IPS-15b (cell line): ENCODE results near the gene S100PBP.
"Not testable (repeated sequence)": the region's sequence is repeated elsewhere in the genome, so short reads cannot be mapped to it uniquely, and the experiment has no call there.

Experiments used
- H3K27me3 ChIP-seq: one replicate; pipeline ENCODE4 v1.6.1; 2013; ENCODE audit warnings: low read length; ENCODE audit not compliant: control insufficient read depth, insufficient read depth
- H3K36me3 ChIP-seq: one replicate; pipeline ENCODE4 v1.6.1; 2013; ENCODE audit warnings: low read length; ENCODE audit not compliant: control insufficient read depth, insufficient read depth
- H3K4me1 ChIP-seq: one replicate; pipeline ENCODE4 v1.6.1; 2013; ENCODE audit warnings: mild to moderate bottlenecking, low read length; ENCODE audit not compliant: control insufficient read depth, insufficient read depth
- H3K4me3 ChIP-seq: one replicate; pipeline ENCODE4 v1.5.1; 2013; ENCODE audit warnings: low read depth, low read length
- H3K9ac ChIP-seq: one replicate; pipeline ENCODE4 v1.6.1; 2013; ENCODE audit warnings: low read depth, mild to moderate bottlenecking, low read length
- H3K9me3 ChIP-seq: one replicate; pipeline ENCODE4 v1.6.1; 2013; ENCODE audit warnings: mild to moderate bottlenecking, low read length; ENCODE audit not compliant: control insufficient read depth, insufficient read depth

S100PBP gene

DNA sequence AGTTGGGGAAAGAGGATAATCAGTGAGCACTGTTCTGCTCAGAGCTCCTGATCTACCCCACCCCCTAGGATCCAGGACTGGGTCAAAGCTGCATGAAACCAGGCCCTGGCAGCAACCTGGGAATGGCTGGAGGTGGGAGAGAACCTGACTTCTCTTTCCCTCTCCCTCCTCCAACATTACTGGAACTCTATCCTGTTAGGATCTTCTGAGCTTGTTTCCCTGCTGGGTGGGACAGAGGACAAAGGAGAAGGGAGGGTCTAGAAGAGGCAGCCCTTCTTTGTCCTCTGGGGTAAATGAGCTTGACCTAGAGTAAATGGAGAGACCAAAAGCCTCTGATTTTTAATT is 43.0 kb upstream of the S100PBP start:
- no peaks in the 10 kb centered on the region for H3K9me3 ChIP-seq
- H3K27me3 ChIP-seq: no peaks in the 10 kb centered on the region
- peaks cover 53% of the 10 kb centered on the region for H3K36me3 ChIP-seq
- H3K4me3 ChIP-seq: no peak overlapping the region
- no peak overlapping the region for H3K9ac ChIP-seq
- H3K4me1 ChIP-seq: peaks cover 5% of the 10 kb centered on the region

DNA sequence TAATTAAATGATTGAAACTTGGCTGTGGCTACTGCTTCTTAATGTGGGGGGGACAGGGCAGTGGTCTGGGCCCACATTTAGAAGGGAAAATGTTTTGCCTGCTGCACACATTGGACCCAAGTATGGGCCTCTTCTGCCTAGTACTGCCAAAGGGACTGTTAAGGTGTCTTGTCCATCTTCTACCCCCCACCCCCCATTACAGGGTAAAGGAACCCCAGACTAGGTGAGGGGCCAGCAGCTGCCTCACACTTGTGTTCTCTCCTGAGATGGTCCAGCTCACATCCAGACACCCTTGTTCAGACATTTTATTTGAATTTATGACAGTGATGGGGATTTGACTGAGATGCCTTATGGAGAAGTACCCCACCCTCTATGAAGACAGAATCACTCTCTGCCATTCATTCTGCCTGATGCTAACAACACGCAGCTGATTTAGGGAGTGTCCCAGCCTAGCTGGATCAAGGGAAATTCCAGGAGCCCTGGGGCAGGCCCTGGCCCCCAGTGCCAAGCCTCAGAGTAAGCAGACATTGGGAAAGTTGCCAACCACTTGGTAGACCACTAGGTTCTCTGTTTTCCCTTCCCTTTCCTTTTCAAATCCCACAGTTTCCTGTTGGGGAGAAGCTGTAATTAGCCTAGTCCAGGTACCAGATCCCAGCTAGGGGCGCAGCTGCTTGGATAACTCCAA is 42.4 kb upstream of the S100PBP start:
- Histone ChIP-seq H3K9me3 (no peaks in the 10 kb centered on the region), H3K36me3 (peaks cover 53% of the 10 kb centered on the region), H3K4me3 (no peak overlapping the region), H3K4me1 (peaks cover 5% of the 10 kb centered on the region), H3K27me3 (no peaks in the 10 kb centered on the region), H3K9ac (no peak overlapping the region)

DNA sequence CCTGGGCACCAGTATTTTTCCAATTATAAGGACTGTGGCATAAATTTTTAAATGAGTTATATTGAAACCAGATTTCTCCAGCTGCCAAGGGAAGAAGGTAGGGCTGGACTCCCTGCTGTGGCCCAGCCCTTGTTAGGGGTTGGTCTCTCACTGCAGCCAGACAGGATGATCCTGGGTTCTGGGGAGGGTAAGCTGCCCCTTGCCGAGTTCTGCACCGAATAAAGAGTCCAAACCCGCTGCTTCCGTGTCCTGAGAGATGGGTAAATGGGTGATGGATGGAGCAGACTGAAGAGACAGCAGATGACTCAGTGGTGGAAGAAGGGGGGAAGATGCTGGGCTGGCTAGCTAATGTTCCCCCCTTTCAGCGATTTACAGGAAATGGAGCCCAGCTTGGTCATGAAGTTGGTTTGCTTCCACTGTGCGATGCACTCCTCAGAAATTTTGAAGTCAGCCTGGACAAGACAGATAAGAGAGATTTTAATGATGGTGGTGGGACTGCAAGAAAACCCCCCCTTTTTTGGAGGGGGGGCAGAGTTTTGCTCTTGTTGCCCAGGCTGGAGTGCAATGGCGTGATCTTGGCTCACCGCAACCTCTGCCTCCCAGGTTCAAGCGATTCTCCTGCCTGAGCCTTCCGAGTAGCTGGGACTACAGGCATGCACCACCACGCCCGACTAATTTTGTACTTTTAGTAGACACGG is 41.7 kb upstream of the S100PBP start:
- H3K4me3 ChIP-seq: no peak overlapping the region
- H3K4me1 ChIP-seq: peaks cover 5% of the 10 kb centered on the region
- H3K9me3 ChIP-seq: no peaks in the 10 kb centered on the region
- no peak overlapping the region for H3K9ac ChIP-seq
- H3K36me3 ChIP-seq: peaks cover 53% of the 10 kb centered on the region
- H3K27me3 ChIP-seq: no peaks in the 10 kb centered on the region

DNA sequence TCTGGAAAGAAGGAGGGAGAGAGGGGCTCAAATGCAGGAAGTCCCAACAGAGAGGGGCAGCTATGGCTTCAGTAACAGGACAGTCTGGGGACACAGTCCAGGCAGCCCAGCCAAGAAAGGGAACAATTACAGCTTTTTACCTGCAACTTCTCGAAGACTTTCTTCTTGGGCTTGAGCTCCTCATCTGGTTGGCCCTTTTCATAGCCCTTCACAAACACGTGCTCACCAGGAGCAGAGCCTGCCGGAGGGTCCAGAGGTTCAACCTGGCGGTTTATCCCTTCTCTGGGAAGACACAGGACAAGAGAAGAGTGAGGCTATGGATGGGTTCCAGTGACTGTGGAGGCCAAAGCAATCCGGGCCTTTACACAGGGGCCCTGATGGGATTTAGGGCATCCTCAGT is 38.2 kb upstream of the S100PBP start:
- H3K9ac ChIP-seq: no peak overlapping the region
- no peaks in the 10 kb centered on the region for H3K4me1 ChIP-seq
- no peaks in the 10 kb centered on the region for H3K27me3 ChIP-seq
- no peak overlapping the region for H3K4me3 ChIP-seq
- H3K36me3 ChIP-seq: peaks cover 62% of the 10 kb centered on the region
- no peaks in the 10 kb centered on the region for H3K9me3 ChIP-seq

- Histone ChIP-seq H3K9me3 (no peaks in the 10 kb centered on the region), H3K4me1 (no peaks in the 10 kb centered on the region), H3K9ac (no peak overlapping the region), H3K36me3 (peaks cover 66% of the 10 kb centered on the region), H3K4me3 (no peak overlapping the region), H3K27me3 (no peaks in the 10 kb centered on the region)
These were observed 37.4 kb upstream of the S100PBP start for GRCh38 chr1:32780005-32780404.

DNA sequence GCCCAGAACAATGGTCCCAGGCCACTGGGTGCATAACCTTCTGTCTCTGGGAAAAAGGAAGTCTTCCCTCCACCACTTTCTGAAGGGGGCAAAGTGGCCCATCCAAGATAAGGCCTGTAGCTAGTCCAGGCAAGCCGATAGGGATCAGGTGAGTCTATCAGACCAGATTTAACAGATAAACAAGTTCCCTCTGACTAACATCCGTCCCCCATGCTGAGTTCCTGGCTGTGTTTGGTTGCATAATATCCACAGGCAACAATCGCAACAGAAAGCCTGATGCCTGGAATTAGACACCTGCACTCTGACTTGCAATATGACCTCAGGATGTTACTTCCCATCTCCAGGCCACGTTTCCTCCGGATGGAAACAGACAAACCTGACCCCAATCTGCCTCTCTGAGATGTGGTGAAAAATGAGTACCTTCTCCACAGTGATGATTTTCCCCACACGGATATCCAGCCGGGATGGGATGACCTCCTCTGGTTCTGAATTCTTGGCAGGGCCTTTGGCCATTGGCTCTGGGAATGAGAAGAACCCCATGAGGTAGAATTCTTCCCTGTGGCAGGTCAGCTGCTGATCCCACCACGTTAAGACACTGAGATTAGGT is 36.7 kb upstream of the S100PBP start:
- no peaks in the 10 kb centered on the region for H3K27me3 ChIP-seq
- no peaks in the 10 kb centered on the region for H3K9me3 ChIP-seq
- H3K36me3 ChIP-seq: peaks cover 64% of the 10 kb centered on the region
- H3K4me1 ChIP-seq: no peaks in the 10 kb centered on the region
- no peak overlapping the region for H3K9ac ChIP-seq
- H3K4me3 ChIP-seq: no peak overlapping the region

GRCh38 chr1:32782086-32782485 is 35.4 kb upstream of the S100PBP start:
- Histone ChIP-seq H3K4me3 (no peak overlapping the region), H3K36me3 (peaks cover 61% of the 10 kb centered on the region), H3K9ac (no peak overlapping the region), H3K4me1 (no peaks in the 10 kb centered on the region), H3K9me3 (no peaks in the 10 kb centered on the region), H3K27me3 (no peaks in the 10 kb centered on the region)

GRCh38 chr1:32783851-32784250 is 33.6 kb upstream of the S100PBP start:
- H3K36me3 ChIP-seq: peaks cover 62% of the 10 kb centered on the region
- H3K9ac ChIP-seq: no peak overlapping the region
- H3K4me1 ChIP-seq: no peaks in the 10 kb centered on the region
- no peaks in the 10 kb centered on the region for H3K27me3 ChIP-seq
- H3K4me3 ChIP-seq: no peak overlapping the region
- no peaks in the 10 kb centered on the region for H3K9me3 ChIP-seq

DNA sequence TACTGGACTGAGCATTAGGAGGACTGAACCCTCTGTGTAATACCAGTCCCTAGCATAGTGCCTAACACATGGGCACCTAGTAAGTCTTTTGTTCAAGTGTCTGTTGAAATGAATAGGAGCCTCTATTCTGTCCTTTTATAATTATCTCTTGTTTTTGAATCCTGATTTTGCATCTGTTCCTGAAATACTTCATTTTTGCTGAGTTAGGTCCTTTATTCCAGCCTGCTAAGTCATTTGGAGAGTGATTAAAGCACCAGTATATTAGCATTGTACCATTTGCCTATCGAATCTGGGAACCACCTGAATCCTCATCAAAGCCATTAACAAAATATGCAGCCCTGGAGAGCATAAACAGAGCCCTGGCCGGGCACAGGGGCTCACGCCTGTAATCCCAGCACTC is 32.6 kb upstream of the S100PBP start:
- peaks cover 57% of the 10 kb centered on the region for H3K36me3 ChIP-seq
- no peaks in the 10 kb centered on the region for H3K9me3 ChIP-seq

DNA sequence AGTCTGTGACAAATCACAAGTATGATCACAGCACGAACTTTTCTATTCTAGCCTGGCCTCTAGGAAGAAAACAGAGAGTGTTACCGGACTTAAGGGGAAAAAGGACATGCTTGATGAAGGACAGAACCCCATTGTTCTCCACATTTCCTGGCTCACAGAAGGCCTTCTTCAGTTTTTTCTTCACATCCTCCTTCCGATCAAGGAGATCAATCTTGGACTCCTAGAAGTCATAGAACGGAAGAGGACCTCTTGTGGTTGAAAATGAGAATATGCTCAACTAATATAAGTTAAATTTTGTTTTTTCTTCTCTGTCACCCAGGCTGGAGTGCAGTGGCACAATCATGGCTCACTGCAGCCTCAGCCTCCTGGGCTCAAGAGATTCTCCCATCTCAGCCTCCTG is 30.6 kb upstream of the S100PBP start:
- Histone ChIP-seq H3K27me3 (no peaks in the 10 kb centered on the region), H3K9me3 (no peaks in the 10 kb centered on the region), H3K4me1 (no peaks in the 10 kb centered on the region), H3K4me3 (no peak overlapping the region), H3K9ac (no peak overlapping the region), H3K36me3 (peaks cover 47% of the 10 kb centered on the region)

More for the DNA sequence above, 32.6 kb upstream of the S100PBP start:
- Histone ChIP-seq H3K4me1 (no peaks in the 10 kb centered on the region), H3K9ac (no peak overlapping the region), H3K27me3 (no peaks in the 10 kb centered on the region), H3K4me3 (no peak overlapping the region)

- not testable (repeated sequence) for H3K27me3 ChIP-seq, H3K9ac ChIP-seq, H3K4me1 ChIP-seq, H3K4me3 ChIP-seq, H3K9me3 ChIP-seq
- H3K36me3 ChIP-seq: peaks cover 35% of the 10 kb centered on the region
These were observed 28.1 kb upstream of the S100PBP start for GRCh38 chr1:32789356-32789755.

DNA sequence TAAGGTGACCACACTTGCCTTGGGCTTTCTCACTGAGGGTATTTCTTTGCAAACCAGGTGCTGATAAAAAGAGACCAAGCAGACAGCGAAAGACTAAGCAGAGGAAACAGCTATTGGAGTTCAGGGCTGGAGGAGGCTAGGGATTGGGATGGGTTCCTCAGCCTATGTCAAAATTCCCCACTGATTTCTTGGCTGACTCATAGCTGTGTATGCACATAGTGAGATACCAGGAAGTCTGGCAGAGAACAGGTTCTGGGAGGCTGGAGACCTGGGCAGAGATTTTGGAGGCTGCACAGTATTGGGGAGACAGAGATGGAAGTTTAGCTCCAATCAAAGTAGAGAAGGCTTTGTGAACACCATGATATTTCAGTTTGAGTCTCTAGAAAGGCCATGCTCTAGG is 25.6 kb upstream of the S100PBP start:
- Histone ChIP-seq H3K9me3 (no peaks in the 10 kb centered on the region), H3K9ac (no peak overlapping the region), H3K4me3 (no peak overlapping the region), H3K4me1 (no peaks in the 10 kb centered on the region), H3K27me3 (no peaks in the 10 kb centered on the region), H3K36me3 (peaks cover 34% of the 10 kb centered on the region)
